Activated CD4-positive, alpha-beta memory T cell treated with anti-CD3 and anti-CD28 coated beads for 36 hours (primary cell): ENCODE results near the gene CNGA3. TPM values are rescaled to one million over a fixed set of nuclear protein-coding genes. Genes with fewer than 3 reads are reported as not detected.
A peak's percentile ranks its signal among the peaks of the same experiment; 100 is the strongest.

Source experiments
- CTCF ChIA-PET: fragments of 350-600 bp; sonication (Branson Sonifier 250); formaldehyde crosslinking; loops from one replicate; lab custom pipeline; 2021; ENCODE audit warnings: antibody characterized with exemption, inconsistent platforms; lab: Charles Lee
- POLR2A ChIA-PET: fragments of 350-600 bp; sonication (Branson Sonifier 250); formaldehyde crosslinking; loops from one replicate; lab custom pipeline; 2021; ENCODE audit warnings: antibody characterized with exemption; lab: Charles Lee
- DNase-seq: peaks from one replicate; pipeline ENCODE4 v3.0.0-alpha.2; 2020
- H3K27ac Mint-ChIP-seq: one replicate; pipeline ENCODE4 v1.8.0; 2021; ENCODE audit warnings: mixed read lengths
- H3K27me3 Mint-ChIP-seq: one replicate; pipeline ENCODE4 v1.8.0; 2021; ENCODE audit warnings: mixed read lengths
- H3K36me3 Mint-ChIP-seq: one replicate; pipeline ENCODE4 v1.8.0; 2021; ENCODE audit warnings: mixed read lengths
- H3K4me1 Mint-ChIP-seq: one replicate; pipeline ENCODE4 v1.8.0; 2021; ENCODE audit warnings: low read depth, mixed read lengths
- H3K4me3 Mint-ChIP-seq: one replicate; pipeline ENCODE4 v1.8.0; 2021; ENCODE audit warnings: mild to moderate bottlenecking, mixed read lengths
- H3K9me3 Mint-ChIP-seq: one replicate; pipeline ENCODE4 v1.8.0; 2021; ENCODE audit warnings: mixed read lengths
- intact Hi-C: fragments of 100-400 bp; cut with micrococcal nuclease; formaldehyde crosslinking; loops from one replicate; pipeline ENCODE4 v1.15.1; 2023
- total RNA-seq, 2 experiments: library from RNA; stranded (reverse); gene quantifications; one replicate each; pipeline ENCODE4 v1.2.3, GENCODE V29; 2021

CNGA3 gene
- total RNA-seq, 2 experiments from 2014 or later = not detected

GRCh38 chr2:98438190-98439133, 92.2 kb downstream of the CNGA3 start:
- CTCF ChIA-PET = no interaction called here
- POLR2A ChIA-PET = no interaction called here
- H3K27ac Mint-ChIP-seq = peak overlapping the region; percentile 73
- intact Hi-C loops = loop anchor here (1.0 to 5.0 kb wide), 7 partner anchors 8 to 426 kb away; no protein-coding TSS in a partner anchor
- peaks cover 5% of the 10 kb centered on the region for H3K36me3 Mint-ChIP-seq
- H3K4me3 Mint-ChIP-seq = peak overlapping the region; percentile 8
- no peaks in the 10 kb centered on the region for H3K27me3 Mint-ChIP-seq
- peaks cover 20% of the 10 kb centered on the region for H3K9me3 Mint-ChIP-seq
- no peak for DNase-seq
- peaks cover 27% of the 10 kb centered on the region for H3K4me1 Mint-ChIP-seq

- POLR2A ChIA-PET = no interaction called here
Measured at GRCh38 chr2:98441706-98442450, 95.6 kb downstream of the CNGA3 start.

GRCh38 chr2:98442488-98442887, 96.2 kb downstream of the CNGA3 start:
- Mint-ChIP-seq H3K27ac (no peak overlapping the region), H3K27me3 (no peaks in the 10 kb centered on the region), H3K4me1 (peaks cover 45% of the 10 kb centered on the region), H3K4me3 (no peak overlapping the region), H3K36me3 (peaks cover 8% of the 10 kb centered on the region), H3K9me3 (peaks cover 15% of the 10 kb centered on the region)
- DNase-seq = no peak
- CTCF ChIA-PET = interaction anchor here (0.6 to 1.7 kb wide), 4 partner anchors 18 to 126 kb away, joined by 3 to 5 read pairs (median 3); no protein-coding TSS in a partner anchor
- POLR2A ChIA-PET = no interaction called here
- intact Hi-C loops = no loop called here

More at GRCh38 chr2:98441706-98442450, 95.6 kb downstream of the CNGA3 start:
- H3K4me1 Mint-ChIP-seq = peaks cover 40% of the 10 kb centered on the region
- H3K27me3 Mint-ChIP-seq = no peaks in the 10 kb centered on the region
- CTCF ChIA-PET = interaction anchor here (1.4 to 1.7 kb wide), 2 partner anchors 38 to 46 kb away, joined by 3 to 5 read pairs; no protein-coding TSS in a partner anchor
- no peak overlapping the region for H3K4me3 Mint-ChIP-seq
- H3K36me3 Mint-ChIP-seq = peaks cover 8% of the 10 kb centered on the region
- no peak overlapping the region for H3K27ac Mint-ChIP-seq
- no peak for DNase-seq
- intact Hi-C loops = no loop called here
- H3K9me3 Mint-ChIP-seq = peaks cover 15% of the 10 kb centered on the region

GRCh38 chr2:98444436-98445176, 98.3 kb downstream of the CNGA3 start, which contains the start of gene INPP4A:
TSS of gene INPP4A (plus strand) at chr2:98444858. CDS start at chr2:98520049, 75,191 bp downstream.
- Mint-ChIP-seq H3K9me3 (peaks cover 7% of the 10 kb centered on the region), H3K4me3 (peak within 1 kb of the TSS; percentile 89), H3K27me3 (no peaks in the 10 kb centered on the region), H3K36me3 (peaks cover 7% of the 10 kb centered on the region), H3K4me1 (peaks cover 43% of the 10 kb centered on the region), H3K27ac (peak within 1 kb of the TSS; percentile 86)
- intact Hi-C loops = no loop called here
- POLR2A ChIA-PET = interaction anchor here (1.5 to 3.3 kb wide), 4 partner anchors 9 to 35 kb away, joined by 5 to 22 read pairs (median 14); no protein-coding TSS in a partner anchor
- CTCF ChIA-PET = interaction anchor here (3.9 kb wide), 1 partner anchor 20 kb away, joined by 20 read pairs; no protein-coding TSS in a partner anchor
- peak; percentile 84 for DNase-seq

GRCh38 chr2:98445177-98445682, 99.0 kb downstream of the CNGA3 start:
- ChIA-PET CTCF (interaction anchor here (3.9 kb wide), 1 partner anchor 20 kb away, joined by 20 read pairs; no protein-coding TSS in a partner anchor), POLR2A (interaction anchor here (1.5 to 3.3 kb wide), 4 partner anchors 9 to 34 kb away, joined by 5 to 22 read pairs (median 14); no protein-coding TSS in a partner anchor)
- DNase-seq = peak; percentile 52
- Mint-ChIP-seq H3K27me3 (no peaks in the 10 kb centered on the region), H3K27ac (peak overlapping the region; percentile 86), H3K9me3 (peaks cover 3% of the 10 kb centered on the region), H3K36me3 (peaks cover 4% of the 10 kb centered on the region), H3K4me3 (peak overlapping the region; percentile 89), H3K4me1 (peaks cover 43% of the 10 kb centered on the region)
- intact Hi-C loops = no loop called here

GRCh38 chr2:98445683-98446581, 99.7 kb downstream of the CNGA3 start:
- H3K4me1 Mint-ChIP-seq = peaks cover 47% of the 10 kb centered on the region
- ChIA-PET CTCF (interaction anchor here (0.5 to 3.9 kb wide), 10 partner anchors 11 to 650 kb away, joined by 3 to 20 read pairs (median 4); no protein-coding TSS in a partner anchor), POLR2A (interaction anchor here (0.9 to 3.3 kb wide), 7 partner anchors 8 to 114 kb away, joined by 3 to 22 read pairs (median 5); no protein-coding TSS in a partner anchor)
- peaks cover 4% of the 10 kb centered on the region for H3K36me3 Mint-ChIP-seq
- intact Hi-C loops = loop anchor here (1.0 kb wide), 3 partner anchors 8 to 42 kb away; no protein-coding TSS in a partner anchor
- H3K27ac Mint-ChIP-seq = peak overlapping the region; percentile 86
- H3K4me3 Mint-ChIP-seq = peak overlapping the region; percentile 89
- peak; percentile 64 for DNase-seq
- H3K27me3 Mint-ChIP-seq = no peaks in the 10 kb centered on the region
- H3K9me3 Mint-ChIP-seq = no peaks in the 10 kb centered on the region

- CTCF ChIA-PET = interaction anchor here (0.7 to 3.9 kb wide), 12 partner anchors 11 to 215 kb away, joined by 3 to 20 read pairs (median 4); no protein-coding TSS in a partner anchor
- H3K4me3 Mint-ChIP-seq = peak overlapping the region; percentile 89
- H3K36me3 Mint-ChIP-seq = peaks cover 4% of the 10 kb centered on the region
- DNase-seq = no peak
- H3K27me3 Mint-ChIP-seq = no peaks in the 10 kb centered on the region
- H3K9me3 Mint-ChIP-seq = no peaks in the 10 kb centered on the region
- intact Hi-C loops = loop anchor here (1.0 kb wide), 3 partner anchors 8 to 41 kb away; no protein-coding TSS in a partner anchor
- H3K27ac Mint-ChIP-seq = peak overlapping the region; percentile 86
- POLR2A ChIA-PET = interaction anchor here (0.9 to 3.3 kb wide), 7 partner anchors 9 to 113 kb away, joined by 3 to 22 read pairs (median 4); no protein-coding TSS in a partner anchor
- H3K4me1 Mint-ChIP-seq = peaks cover 56% of the 10 kb centered on the region
Measured at GRCh38 chr2:98446850-98447249, 100.6 kb downstream of the CNGA3 start.

Other genes with a start within 250 kb of the CNGA3 start
- 10 to 100 TPM; 40.7 to 42.0 TPM for gene INPP4A, start 98.4 kb downstream of the CNGA3 start, total RNA-seq